Posterior cingulate gyrus (tissue), 11 donors: ENCODE data around the gene PDE7B.

Experiments used
- DNase-seq, 10 donors: peaks; one replicate each; pipeline versions ENCODE4 v3.0.0 to v3.0.0-alpha.2; 2020 to 2021; ENCODE audit warnings: mixed read lengths in 3 of 10
- intact Hi-C: fragments of 100-400 bp; cut with DNase I; formaldehyde crosslinking; loops from one replicate; pipeline ENCODE4 v1.15.1; 2023

Gene PDE7B

DNA sequence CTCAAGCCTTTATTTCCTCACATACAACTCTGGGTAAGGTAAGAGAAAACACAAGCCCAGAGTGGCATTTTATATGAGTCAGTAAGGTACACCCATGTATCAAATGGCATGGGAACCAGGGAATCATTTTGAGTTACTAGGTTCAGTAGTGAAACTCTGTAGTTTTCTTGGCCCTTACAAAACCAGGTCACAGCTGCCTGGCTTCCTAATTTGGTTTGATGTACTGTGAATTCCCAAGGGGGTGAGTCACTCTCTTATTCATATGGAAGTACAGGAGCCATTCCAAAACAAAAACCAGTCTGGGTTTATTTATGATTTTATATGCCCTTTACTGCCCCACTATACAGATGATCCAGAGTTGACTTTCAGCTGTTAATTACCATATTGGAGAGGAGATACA is 70.7 kb downstream of the PDE7B start:
- peak in 1 of 10 donors; percentile 8 for DNase-seq
- intact Hi-C loops = no loop called here

DNA sequence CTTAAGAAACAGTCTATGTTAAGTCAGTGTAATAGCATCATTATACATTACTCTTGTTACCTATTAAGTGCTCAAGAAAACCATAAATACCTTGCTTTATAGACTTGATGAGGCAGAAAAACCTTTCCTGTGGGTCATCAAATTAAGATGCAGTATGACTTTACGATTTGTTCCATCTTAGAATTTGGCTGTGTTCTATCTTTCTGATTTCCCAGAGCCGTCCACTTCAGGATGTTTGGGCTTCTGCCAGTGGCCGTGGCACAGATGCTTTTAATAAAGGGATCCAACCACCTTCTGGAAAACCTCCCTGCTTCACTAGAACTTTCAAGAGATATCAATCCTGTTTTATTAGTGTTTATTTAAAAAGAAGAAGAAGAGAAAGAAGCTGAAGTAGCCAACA is 71.2 kb downstream of the PDE7B start:
- intact Hi-C loops = no loop called here
- DNase-seq = no peak

DNA sequence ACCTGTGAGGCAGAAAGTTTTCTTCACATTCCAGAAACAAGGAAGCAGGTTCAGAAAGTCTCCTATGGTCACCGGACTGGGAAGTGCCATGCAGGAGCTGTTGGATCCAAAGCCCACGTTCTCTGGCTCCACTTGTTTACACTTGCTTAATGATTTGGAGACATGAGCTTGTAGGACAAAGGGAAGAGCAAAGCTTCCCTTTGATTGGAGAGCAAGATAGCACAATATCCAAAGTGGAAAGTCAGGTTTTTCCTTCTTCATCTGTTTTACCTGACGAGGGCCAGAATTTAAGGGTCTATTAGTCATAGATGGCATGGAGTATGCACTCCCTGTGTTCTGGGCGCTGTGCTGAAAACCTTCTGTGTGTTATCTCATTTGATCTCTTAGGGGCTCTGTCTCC is 81.2 kb downstream of the PDE7B start:
- DNase-seq = no peak
- intact Hi-C loops = loop anchor here (10.0 kb wide), 1 partner anchor 398 kb away; no protein-coding TSS in a partner anchor

DNA sequence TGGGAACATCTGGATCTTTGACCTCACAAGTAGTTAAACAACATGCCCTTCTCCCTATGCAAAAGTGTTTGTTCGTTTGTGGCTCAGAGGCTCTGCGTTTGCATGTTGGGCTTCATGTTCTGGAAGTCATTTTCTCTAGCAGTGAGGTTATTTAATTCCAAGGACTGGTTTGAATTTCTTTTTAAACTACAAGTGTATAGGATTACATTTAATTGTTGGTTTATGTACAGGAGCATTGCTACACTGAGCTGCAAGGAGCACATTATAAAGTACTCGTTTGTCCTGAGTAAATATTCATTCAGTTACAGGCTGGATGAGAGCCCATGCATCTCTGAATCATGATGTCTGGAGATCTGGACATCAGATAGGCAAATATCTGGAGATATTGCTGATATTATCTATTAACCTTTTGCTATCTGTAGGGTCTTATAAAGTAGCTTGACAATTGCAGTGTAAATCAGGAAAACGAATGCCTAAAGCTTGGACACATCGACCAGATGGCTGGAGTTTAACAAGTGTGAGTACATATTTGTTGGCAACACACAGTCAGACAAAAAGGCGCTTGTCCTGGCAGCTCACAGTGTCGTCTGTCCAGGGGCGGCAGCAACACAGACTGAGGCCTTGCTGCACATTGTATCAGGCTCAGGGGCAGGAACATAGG is 84.6 kb downstream of the PDE7B start:
- DNase-seq = peak in 8 of 10 donors; percentile 24 to 89 (median 44)
- intact Hi-C loops = loop anchor here (10.0 kb wide), 1 partner anchor 401 kb away; no protein-coding TSS in a partner anchor

DNA sequence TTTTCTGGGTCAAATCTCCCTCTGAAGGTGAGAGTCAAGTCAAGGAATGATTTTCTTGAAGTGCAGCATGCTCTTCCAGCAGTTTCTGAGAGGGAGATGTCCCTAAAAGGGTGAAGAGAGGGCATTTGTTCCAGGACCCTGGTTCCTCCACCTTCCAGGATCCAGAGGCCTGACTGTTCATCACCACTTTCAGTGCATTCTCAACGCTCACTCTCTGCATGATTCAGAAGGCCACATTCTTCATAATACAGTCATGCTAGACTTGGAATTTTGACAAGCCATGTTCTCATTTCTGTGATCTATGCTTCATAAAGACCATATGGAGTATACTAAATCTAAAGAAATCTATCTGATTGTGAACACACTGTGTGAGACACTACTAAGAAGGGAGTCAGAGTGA is 85.1 kb downstream of the PDE7B start:
- intact Hi-C loops = loop anchor here (10.0 kb wide), 1 partner anchor 402 kb away; no protein-coding TSS in a partner anchor
- DNase-seq = no peak

DNA sequence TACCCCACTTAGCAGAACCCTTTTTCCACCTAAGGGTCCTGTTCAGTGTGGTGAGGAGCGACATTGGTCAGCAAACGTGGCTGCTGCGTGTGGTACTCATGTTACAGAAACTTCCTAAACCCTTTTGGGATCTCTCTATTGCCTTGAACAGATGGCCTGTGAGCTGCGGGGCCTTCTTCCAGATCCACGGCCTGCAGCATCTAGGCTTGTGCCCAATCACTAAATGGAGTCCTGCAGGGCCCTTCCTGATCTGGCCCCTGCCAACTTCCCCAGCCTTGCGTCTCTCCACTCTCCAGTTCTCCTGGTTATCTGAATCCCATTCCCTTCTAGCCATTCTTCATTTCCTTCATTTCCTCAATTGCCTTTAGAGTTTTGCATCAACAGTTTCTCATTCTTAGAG is 85.6 kb downstream of the PDE7B start:
- intact Hi-C loops = loop anchor here (10.0 kb wide), 1 partner anchor 402 kb away; no protein-coding TSS in a partner anchor
- DNase-seq = no peak

DNA sequence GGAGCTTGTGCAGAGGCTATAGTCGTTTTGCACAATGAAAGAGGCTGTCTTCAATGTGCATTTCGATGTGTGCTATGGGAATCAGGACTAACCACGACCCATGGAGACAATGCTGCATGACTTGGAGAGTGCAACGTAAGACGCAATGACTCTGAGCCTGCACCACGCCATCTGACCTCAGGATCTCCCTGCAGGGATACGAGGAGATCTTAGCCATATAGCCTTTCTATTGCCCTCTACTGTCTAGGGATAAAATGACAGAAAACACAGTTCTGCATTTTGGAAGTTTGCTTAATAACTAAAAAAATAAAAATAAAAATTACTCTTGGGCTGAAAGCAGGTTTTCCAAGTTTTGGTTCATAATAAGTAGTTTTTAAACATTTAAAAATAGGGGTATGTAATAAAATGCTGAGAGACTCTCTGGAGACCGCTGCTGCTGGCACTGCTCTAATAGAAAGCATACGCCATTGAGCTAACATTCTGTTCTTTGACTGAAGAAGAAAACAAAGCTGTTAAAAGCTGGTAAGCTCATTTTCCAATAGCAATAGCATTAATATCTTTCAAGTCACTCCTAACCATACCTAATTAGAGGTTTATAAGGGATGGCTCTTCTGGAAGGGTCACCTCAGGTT is 87.2 kb downstream of the PDE7B start:
- no peak for DNase-seq
- intact Hi-C loops = loop anchor here (10.0 kb wide), 1 partner anchor 404 kb away; no protein-coding TSS in a partner anchor

DNA sequence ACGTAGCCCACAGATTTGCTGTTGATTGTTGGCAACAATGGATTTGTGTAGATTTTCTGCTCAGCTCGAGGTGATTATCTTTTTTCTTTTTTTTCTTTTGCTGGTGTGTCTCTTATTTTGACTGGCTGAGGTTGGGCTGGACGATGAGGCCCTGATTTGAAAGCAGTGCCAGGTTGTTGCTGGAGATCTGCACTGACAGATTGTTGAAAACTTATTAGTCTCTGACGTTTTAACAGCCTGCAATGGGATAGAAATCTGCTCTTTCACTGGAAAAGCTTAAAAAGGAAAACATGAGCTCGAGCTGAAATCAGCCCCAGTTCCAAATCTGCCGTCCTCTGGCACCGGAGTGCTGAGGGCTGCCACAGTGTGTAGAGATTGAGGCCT is 87.7 kb downstream of the PDE7B start:
- intact Hi-C loops = loop anchor here (10.0 kb wide), 1 partner anchor 404 kb away; no protein-coding TSS in a partner anchor
- no peak for DNase-seq

DNA sequence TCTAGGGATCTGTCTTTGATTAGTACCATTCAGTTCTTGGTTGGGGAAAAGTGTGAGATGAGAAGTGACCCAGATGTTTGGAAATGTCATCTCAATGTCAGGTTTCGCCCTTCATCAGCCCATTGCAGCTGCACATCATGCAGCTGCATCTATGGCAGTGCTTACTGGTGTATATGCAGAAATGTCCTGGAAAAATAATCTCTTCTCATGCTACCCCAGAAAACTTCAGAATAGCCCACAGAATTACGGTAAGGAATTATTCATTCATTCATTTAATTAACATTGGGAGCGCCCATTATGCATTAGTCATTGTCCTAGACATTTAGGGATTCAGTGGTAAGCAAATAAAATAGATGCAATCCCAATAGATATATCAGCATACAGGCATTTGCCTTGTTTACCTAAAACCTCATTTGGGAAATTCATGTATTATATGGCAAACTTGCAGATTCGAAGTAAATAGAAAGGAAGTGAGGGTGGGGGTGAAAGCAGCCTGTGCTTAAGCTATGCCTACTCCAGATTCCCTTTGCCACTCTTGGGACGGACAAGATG is 89.2 kb downstream of the PDE7B start:
- intact Hi-C loops = no loop called here
- no peak for DNase-seq

DNA sequence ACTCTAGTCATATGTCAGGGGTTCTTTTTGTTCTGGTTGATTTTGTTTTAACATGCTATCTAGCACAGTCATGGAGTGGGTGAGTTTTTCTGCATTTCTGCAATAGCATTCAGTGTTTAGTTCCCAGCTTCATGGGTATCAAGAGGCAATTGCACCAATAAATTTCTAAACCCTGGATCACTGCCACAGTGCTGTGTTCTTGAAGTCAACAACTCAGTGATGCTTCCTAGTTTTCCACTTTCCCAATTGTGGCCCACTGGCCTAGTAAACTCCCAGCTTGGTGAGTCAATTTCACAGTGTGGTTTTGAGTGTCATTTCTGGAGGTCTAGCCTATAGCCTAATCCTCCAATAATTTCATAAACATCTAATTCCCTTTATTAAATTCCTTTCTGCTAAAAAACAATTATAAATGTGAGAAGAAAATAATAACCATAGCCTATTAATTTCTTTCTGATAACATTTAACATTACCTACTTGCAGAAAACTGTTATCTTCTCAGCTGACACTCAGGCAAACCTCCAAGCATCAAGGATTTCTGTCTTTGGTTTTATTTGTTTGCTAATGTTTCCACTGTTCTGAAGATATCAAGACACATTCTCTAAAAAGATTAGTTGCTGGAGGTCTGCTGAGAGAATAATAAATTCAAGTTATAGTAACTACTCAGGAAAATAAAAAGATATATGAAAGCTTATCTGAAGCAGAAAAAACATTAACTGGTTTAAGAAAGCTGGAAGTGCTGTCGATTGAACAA is 89.9 kb downstream of the PDE7B start:
- DNase-seq = no peak

DNA sequence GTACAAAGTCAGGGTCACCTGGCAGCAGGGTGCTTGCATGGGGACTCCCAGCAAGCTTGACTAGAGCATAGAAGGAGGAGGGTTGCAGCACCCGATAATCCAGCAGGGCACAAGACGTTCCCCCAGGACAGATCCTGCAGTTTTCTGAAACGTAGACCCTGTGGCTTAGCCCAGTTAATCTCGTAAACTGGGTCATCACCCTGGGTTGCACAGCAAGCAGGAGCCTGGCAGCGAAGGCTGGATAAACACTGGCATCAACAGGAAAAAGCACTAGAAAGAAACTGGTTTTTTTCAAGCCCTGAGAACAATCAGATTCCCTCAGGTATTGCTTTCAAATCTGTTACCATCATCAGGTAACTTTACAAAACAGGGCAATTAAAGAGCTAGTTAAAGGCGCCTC is 92.6 kb downstream of the PDE7B start:
- peak in 1 of 10 donors; percentile 59 for DNase-seq
- intact Hi-C loops = no loop called here

More for the DNA sequence above, 89.9 kb downstream of the PDE7B start:
- intact Hi-C loops = no loop called here

DNA sequence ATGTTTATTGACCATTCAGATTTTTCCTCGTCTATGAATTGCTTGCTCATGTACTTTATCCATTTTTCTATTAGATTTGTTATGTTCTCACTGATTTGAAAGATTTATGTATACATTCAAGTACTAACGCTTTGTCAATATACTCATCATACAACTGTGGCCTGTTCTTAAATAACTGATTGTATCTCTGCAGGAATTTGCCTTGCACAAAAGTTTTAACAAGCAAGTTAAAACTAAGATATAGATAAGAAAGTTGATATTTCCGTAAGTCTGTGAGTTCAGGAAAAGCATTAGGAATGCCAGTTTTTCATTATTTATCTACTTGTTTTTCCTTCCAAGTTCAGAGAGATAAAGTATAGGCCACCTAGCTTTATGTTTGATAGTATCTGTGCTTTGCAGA is 95.2 kb downstream of the PDE7B start:
- intact Hi-C loops = no loop called here
- DNase-seq = no peak

DNA sequence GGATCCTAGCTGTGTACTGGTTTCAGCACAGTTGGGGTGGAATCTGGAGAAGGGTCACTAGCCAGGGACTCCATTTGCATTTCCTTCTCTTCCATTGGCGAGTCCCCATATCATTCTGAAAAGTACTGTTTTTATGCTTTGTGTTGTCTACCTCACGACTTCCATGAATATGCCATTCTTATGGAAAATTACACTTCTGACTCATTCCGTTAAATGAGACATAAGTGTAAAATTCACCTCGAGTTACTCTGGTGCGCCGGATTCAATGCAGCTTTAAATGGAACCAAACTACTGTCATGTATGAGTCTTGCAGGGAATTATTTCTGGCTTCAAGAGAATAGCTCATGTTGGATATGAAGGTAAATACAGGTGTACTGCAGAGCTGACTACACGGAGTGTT is 99.2 kb downstream of the PDE7B start:
- intact Hi-C loops = no loop called here
- DNase-seq = no peak

DNA sequence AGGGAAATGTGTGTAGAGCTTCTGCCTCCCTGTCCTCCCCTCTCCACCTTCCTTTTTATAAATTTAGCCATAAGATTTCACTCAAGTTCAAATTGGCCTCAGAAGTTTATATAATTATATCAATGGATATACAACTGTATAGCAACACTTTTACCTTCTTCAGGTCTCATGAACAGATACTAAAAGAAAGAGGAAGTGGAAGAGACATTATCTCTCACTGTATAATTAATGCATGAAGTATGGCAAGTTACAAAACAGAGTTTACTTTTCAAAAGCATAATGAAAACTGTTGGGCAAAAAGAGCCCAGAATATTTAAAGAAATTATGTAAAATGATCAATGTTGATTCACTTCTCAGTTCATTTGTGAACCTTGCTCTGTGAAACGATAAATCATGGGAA is 99.7 kb downstream of the PDE7B start:
- intact Hi-C loops = no loop called here
- no peak for DNase-seq

DNA sequence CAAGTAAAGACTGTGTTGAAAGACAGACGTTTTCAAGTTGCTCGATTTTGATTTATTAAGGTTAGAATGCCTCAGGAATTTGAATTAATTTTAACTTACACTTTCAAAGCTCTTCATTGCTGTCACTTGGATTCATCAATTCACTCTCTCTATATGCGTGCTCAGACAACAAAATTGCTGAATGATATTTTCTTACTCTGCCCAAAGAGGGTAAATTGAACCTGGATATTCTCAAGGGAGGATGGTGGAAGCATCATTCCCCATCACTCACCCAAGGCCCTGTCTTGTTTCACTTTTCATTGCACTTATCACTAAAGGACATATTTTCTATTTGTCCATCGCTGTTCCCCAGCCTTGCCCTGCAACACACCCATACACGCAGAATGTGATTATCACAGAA is 102.3 kb downstream of the PDE7B start:
- DNase-seq = no peak
- intact Hi-C loops = no loop called here

DNA sequence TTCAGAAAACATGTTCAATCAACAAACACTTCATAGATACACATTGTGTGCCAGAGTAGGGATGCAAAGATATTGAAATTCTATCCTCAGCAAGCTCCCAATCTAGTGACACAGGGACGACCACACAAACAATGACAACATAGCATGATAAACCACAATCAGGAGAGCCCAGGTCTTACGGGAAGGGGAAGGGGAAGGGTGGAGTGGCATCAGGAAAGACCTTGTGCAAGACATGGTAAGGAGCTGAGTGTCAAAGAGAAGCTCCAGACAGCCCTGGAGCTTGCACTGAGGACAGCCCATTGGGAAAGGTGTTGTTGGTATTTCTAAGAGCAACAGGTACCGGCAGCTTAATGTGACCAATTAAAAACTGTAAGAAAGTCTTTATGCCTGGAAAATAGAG is 103.6 kb downstream of the PDE7B start:
- intact Hi-C loops = no loop called here
- no peak for DNase-seq

DNA sequence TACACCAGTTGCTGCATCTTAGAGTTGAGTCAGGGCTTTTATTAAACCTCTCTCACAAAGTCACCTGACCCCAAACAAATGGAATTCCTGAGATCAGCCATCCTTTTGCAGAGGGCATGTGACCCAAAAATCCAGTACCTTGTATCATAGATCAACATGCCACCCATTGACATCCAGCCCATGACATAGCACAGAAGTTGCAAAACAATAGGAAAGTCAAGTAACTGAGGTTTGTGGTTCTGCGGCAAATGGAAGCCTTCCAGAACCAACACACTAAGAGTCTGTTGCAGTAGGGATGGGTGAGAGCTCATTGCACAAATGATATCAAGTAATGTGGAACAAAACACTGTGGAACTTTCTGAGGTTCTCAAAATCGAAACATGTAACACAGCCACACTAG is 111.2 kb downstream of the PDE7B start:
- intact Hi-C loops = no loop called here

DNA sequence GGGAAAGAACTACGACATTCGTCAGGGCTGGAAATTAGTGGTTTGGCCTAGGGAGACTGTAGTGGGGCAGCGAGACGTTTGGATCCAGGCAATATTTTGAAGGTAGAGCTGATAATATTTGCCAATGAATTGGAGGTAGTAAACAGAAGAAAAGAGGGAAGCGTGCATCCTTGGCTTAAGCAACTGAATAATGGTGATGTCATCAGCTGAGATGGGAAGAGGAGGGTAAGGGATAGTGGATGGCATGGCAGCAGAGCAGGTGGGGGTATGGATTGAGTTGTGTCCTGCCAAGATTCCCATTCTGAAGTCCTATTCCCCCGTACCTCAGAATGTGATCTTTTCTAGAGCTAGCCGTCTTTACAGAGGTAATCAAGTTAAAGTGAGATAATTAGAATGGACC is 119.2 kb downstream of the PDE7B start:
- no peak for DNase-seq
- intact Hi-C loops = no loop called here

More for the DNA sequence above, 111.2 kb downstream of the PDE7B start:
- no peak for DNase-seq

DNA sequence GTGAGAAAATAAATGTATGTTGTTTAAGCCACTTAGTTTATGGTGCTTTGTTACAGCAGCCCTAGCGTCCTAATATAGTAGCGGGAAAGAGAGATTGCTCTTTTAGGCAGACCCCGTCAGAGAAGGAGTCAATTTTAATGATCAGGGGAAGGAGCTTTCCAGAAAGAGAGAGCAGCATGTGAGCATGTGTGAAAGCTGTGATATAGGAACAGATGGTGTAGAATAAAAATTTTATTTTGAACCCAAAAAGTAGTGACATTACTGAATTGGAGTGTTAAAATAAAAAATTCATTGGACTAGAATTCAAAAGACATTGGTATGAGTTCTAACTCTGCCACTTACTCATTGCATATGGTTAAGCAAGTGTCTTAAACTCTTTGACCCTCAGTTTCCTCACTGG is 119.8 kb downstream of the PDE7B start:
- intact Hi-C loops = no loop called here
- no peak for DNase-seq

DNA sequence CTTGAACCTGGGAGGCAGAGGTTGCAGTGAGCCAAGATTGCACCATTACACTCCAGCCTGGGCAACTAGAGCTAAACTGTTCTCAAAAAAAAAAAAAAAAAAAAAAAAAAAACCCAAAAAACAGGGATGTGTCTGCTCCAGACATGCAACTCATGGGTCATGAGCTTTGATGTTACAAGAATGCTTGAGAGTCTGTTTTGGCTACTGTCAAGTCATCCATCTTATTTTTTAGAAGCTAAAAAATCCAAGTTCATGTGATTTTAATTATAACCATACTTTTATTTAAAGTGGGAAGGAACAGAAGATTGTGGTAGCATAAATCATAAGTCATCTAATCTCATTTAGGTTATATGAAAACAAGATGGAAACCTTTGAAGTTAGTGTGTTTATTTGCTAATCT is 120.6 kb downstream of the PDE7B start:
- intact Hi-C loops = no loop called here

DNA sequence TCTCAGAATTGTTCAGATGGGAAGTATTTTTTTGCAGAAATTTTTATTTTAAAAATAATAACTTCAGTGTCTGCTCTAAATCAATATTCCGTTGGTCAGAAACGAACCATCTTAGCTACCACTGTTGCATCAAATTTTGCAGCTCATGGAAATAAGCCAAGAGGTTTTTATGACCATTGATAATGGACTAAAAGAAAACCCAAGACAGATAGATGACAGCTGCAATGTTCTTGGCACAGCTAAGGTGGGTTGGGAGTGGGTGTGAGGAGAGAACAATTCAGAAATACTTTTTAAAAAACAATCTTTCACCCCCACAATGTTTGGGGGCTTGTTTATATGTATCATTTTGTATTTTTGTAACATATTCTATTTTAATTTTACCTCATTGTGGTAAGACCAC is 121.1 kb downstream of the PDE7B start:
- intact Hi-C loops = no loop called here
- no peak for DNase-seq

More for the DNA sequence above, 120.6 kb downstream of the PDE7B start:
- no peak for DNase-seq
